Measurements from ENCODE around the gene UBE2F.
A peak's percentile ranks its signal among the peaks of the same experiment; 100 is the strongest.
"Not testable (repeated sequence)": the region's sequence is repeated elsewhere in the genome, so short reads cannot be mapped to it uniquely, and the experiment has no call there.

Gene UBE2F

DNA sequence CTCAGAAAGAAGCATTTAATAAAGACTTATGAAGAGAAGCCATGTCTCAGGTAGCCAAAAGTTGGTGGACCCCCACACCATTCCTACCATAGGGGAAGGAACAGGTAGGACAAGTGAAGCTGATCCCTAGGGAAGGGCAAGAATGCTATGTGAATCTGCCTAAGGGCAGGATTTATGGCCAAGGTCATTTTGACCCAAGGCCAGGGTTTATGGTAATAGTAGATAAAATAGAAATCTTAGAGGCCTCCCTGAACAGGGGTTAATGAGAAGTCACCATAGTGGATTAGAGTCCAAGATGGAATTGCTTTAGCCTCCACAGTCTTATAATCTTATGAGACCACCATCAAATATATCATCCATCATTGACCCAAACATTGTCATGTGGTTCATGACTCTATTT is 26.0 kb upstream of the UBE2F start:
- H3K4me2 ChIP-seq: no peak overlapping the region
- peaks cover 2 to 25% (median 12%) of the 10 kb centered on the region in 10 experiments; a peak in 19 of 20 replicates for H3K4me1 ChIP-seq
- no peaks in the 10 kb centered on the region for H4K20me1 ChIP-seq
- no peaks in the 10 kb centered on the region for H3K27me3 ChIP-seq
- no peak overlapping the region for H3K9ac ChIP-seq
- H3K36me3 ChIP-seq: peaks cover 0 to 18% (median 4%) of the 10 kb centered on the region in 11 experiments; a peak in 5 of 22 replicates
- no peak overlapping the region for H3K4me3 ChIP-seq
- H3K27ac ChIP-seq: no peak overlapping the region
- peaks cover 28 to 37% (median 32%) of the 10 kb centered on the region in 11 experiments for H3K9me3 ChIP-seq (replicated peaks in 1 of 11)
- no peak for TF ChIP-seq Cebpa-rat (IDR thresholded peaks at IDR 0.05)

DNA sequence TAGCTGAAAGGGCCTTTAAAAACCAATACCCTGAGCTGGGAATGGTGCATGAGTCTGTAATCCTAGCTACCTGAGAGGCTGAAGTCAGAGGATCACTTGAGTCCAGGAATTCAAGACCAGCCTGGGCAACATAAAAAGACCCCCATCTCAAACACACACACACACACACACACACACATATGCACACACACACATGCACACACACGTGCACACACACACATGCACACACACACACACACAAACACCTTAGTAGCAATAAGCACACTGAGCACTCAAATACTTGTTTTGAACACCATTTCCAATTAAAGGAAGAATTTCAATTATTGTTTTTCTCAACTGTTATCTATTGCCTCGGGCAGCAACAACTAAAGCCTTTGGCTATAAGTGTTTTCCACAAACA is 25.6 kb upstream of the UBE2F start:
- Histone ChIP-seq H3K27ac (no peak overlapping the region), H4K20me1 (no peaks in the 10 kb centered on the region), H3K4me2 (0 out of 22 replicates have a peak overlapping the region, but pooled peaks of 2 of the 11 experiments have one; percentile 19 to 41), H3K9me3 (replicated peaks in 1 of 11) (peaks cover 31 to 41% (median 36%) of the 10 kb centered on the region in 11 experiments), H3K9ac (no peak overlapping the region), H3K4me3 (no peak overlapping the region), H3K27me3 (no peaks in the 10 kb centered on the region), H3K36me3 (peaks cover 0 to 18% (median 4%) of the 10 kb centered on the region in 11 experiments; a peak in 5 of 22 replicates), H3K4me1 (peaks cover 0 to 23% (median 9%) of the 10 kb centered on the region in 10 experiments; a peak in 12 of 20 replicates)
- no peak for TF ChIP-seq Cebpa-rat (IDR thresholded peaks at IDR 0.05)

DNA sequence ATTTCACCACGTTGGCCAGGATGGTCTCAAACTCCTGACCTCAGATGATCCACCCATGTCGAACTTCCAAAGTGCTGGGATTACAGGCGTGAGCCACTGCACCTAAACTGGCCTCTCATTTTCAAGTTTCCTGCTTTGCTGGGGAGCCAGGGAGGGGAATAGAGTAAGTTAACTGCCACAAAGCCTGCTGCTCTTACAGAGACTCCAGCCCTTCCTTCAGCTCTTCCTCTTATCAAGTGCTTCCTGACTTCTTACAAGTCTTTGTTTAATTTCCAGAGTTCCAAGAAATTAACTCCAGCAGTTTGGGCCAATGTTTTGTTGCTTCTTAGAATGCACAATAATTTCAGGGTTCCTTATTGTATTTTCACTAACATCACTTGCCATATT is 24.3 kb upstream of the UBE2F start:
- Histone ChIP-seq H3K27ac (no peak overlapping the region), H3K9ac (no peak overlapping the region), H3K27me3 (no peaks in the 10 kb centered on the region), H3K4me3 (no peak overlapping the region), H4K20me1 (no peaks in the 10 kb centered on the region), H3K9me3 (replicated peaks in 1 of 11) (peaks cover 31 to 45% (median 39%) of the 10 kb centered on the region in 11 experiments), H3K4me2 (peak overlapping the region in 7 of 11 experiments; percentile 19 to 52 (median 41); a peak in 11 of 22 replicates), H3K4me1 (peaks cover 0 to 23% (median 9%) of the 10 kb centered on the region in 10 experiments; a peak in 11 of 20 replicates), H3K36me3 (peaks cover 0 to 18% (median 4%) of the 10 kb centered on the region in 11 experiments; a peak in 5 of 22 replicates)
- TF ChIP-seq Cebpa-rat (IDR thresholded peaks at IDR 0.05): no peak

DNA sequence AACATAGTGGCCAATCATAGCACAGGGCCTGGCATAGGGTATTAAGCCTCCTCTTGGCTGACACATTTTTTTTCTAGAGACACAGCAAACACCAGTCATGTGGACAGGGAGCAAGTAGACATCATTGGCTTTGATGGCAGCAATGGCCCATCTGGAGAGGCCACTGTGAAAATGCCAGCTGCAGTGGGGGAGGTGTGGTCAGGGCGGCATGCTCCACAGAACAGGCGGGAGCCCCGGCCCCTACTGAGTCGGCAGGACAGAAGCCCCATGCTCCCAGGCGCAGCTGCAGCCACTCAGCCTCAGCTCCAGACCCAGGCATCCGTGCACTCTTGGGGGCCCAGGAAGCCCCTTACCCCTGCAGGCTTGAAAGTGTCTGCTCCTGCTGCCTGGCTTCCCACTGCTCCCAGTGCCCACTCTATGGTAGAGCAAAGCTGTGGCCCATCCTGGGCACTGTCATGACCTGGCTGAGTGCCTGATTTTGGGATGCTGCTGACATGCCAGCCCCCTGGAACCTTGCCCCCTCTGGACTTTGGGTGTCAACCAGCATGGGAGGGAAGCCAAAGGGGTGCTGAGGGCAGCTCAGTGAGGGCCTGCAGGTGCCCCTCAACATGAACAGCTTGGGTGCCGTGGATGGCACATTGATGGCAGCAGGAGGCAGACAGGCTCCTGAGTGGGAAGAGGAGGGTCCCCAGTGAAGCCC is 23.3 kb upstream of the UBE2F start:
- H3K27me3 ChIP-seq: no peaks in the 10 kb centered on the region
- peak overlapping the region in 2 of 10 experiments; percentile 16 to 38; a peak in 1 of 20 replicates for H3K4me3 ChIP-seq
- no peak overlapping the region for H3K9ac ChIP-seq
- peak overlapping the region in 4 of 11 experiments; percentile 2 to 12 (median 6); a peak in 2 of 22 replicates for H3K4me2 ChIP-seq
- no peak for TF ChIP-seq Cebpa-rat (IDR thresholded peaks at IDR 0.05)
- H3K36me3 ChIP-seq: peaks cover 0 to 18% (median 4%) of the 10 kb centered on the region in 11 experiments; a peak in 5 of 22 replicates
- H4K20me1 ChIP-seq: no peaks in the 10 kb centered on the region
- peaks cover 31 to 45% (median 39%) of the 10 kb centered on the region in 11 experiments for H3K9me3 ChIP-seq (replicated peaks in 1 of 11)
- H3K27ac ChIP-seq: no peak overlapping the region
- peaks cover 0 to 23% (median 9%) of the 10 kb centered on the region in 10 experiments; a peak in 11 of 20 replicates for H3K4me1 ChIP-seq

DNA sequence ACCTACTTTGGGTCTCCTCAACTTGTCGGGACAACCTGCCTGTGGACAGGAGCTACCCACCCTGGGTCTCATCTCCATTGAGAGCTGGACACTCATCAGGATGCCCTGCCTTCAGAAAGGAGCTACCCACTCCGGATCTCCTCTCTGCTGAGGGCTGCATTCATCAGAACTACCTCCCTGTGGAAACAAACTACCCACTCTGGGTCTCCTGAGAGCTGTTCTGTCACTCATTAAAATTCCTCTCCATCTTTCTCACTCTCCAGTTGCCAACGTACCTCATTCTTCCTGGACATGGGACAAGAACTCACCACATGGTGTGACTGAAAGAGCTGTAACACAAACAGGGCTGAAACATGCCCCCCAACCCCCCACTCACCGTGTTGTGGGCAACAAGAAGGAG is 22.5 kb upstream of the UBE2F start:
- no peak overlapping the region for H3K4me2 ChIP-seq
- no peak for TF ChIP-seq Cebpa-rat (IDR thresholded peaks at IDR 0.05)
- H3K36me3 ChIP-seq: peaks cover 0 to 18% (median 4%) of the 10 kb centered on the region in 11 experiments; a peak in 5 of 22 replicates
- no peak overlapping the region for H3K9ac ChIP-seq
- no peaks in the 10 kb centered on the region for H4K20me1 ChIP-seq
- no peaks in the 10 kb centered on the region for H3K27me3 ChIP-seq
- H3K4me1 ChIP-seq: peaks cover 0 to 23% (median 9%) of the 10 kb centered on the region in 10 experiments; a peak in 11 of 20 replicates
- no peak overlapping the region for H3K27ac ChIP-seq
- H3K4me3 ChIP-seq: peak overlapping the region in 4 of 10 experiments; percentile 6 to 23 (median 14); a peak in 6 of 20 replicates
- peaks cover 31 to 45% (median 39%) of the 10 kb centered on the region in 11 experiments for H3K9me3 ChIP-seq (replicated peaks in 1 of 11)

DNA sequence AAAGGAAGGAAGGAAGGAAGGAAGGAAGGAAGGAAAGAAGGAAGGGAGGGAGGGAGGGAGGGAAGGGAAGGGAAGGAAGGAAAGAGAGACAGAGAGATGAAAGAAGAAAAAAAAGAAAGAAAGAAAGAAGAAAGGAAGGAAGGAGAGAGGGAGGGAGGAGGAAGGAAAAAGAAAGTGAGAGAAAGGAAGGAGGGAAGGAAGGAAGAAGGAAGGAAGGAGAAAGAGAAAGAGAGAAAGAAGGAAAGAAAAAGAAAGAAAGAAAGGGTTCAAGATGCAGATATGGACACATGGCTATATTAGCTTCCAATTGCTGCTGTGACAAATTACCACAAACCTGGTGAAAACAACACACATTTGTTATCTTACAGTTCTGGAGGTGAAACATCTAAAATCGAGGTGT is 20.4 kb upstream of the UBE2F start:
- TF ChIP-seq Cebpa-rat (IDR thresholded peaks at IDR 0.05): no peak
- no peak overlapping the region for H3K4me2 ChIP-seq

DNA sequence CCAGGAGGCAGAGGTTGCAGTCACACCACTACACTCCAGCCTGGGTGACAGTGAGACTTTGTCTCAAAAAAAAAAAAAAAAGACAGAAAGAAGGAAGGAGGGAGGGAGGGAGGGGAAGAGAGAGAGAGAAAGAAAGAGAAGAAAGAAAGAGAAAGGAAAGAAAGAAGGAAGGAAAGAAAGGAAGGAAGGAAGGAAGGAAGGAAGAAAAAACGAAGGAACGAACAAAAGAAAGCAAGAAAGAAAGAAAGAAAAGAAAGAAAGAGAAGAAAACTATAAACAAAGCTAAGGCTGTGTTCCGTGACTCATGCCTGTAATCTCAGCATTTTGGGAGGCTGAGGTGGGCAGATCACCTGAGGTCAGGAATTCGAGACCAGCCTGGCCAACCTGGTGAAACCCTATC is 15.5 kb upstream of the UBE2F start:
- not testable (repeated sequence) for H3K36me3 ChIP-seq, H3K27ac ChIP-seq, H3K4me3 ChIP-seq, H4K20me1 ChIP-seq, H3K4me2 ChIP-seq, H3K4me1 ChIP-seq, H3K9ac ChIP-seq, H3K27me3 ChIP-seq
- H3K9me3 ChIP-seq (replicated peaks in 1 of 11): peaks cover 0 to 18% (median 12%) of the 10 kb centered on the region in 11 experiments; a peak in 14 of 22 replicates

More for the DNA sequence above, 20.4 kb upstream of the UBE2F start:
- Histone ChIP-seq H3K27ac (no peak overlapping the region), H3K9me3 (replicated peaks in 1 of 11) (peaks cover 31 to 47% (median 39%) of the 10 kb centered on the region in 11 experiments), H3K27me3 (no peaks in the 10 kb centered on the region), H4K20me1 (no peaks in the 10 kb centered on the region), H3K4me1 (peaks cover 0 to 23% (median 9%) of the 10 kb centered on the region in 10 experiments; a peak in 11 of 20 replicates), H3K9ac (no peak overlapping the region), H3K4me3 (no peak overlapping the region), H3K36me3 (peaks cover 0 to 18% (median 4%) of the 10 kb centered on the region in 11 experiments; a peak in 5 of 22 replicates)

DNA sequence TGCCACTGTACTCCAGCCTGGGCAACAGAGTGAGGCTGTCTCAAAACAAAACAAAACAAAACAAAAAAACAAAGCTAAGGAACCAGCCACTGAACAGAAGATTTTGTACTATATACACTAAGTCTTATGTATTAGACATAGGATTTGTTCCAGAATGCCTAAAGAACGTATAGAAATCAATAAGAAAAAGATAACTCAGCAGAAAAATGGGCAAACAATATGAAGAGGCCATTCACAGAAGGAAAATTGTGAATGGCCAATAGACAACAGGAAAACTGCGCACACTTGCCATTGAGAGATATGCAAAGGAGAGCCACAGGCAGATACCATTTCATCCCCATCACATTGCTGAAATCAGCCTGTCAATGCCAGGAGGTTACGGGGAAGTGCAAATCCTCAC is 14.9 kb upstream of the UBE2F start:
- Histone ChIP-seq H3K4me2 (no peak overlapping the region), H3K9me3 (replicated peaks in 1 of 11) (peaks cover 0 to 14% (median 9%) of the 10 kb centered on the region in 11 experiments; a peak in 11 of 22 replicates), H3K27me3 (no peaks in the 10 kb centered on the region), H3K27ac (no peak overlapping the region), H4K20me1 (no peaks in the 10 kb centered on the region), H3K36me3 (no peaks in the 10 kb centered on the region), H3K9ac (no peak overlapping the region), H3K4me3 (no peak overlapping the region), H3K4me1 (peaks cover 0 to 2% (median under 1%) of the 10 kb centered on the region in 10 experiments; a peak in 4 of 20 replicates)
- no peak for TF ChIP-seq Cebpa-rat (IDR thresholded peaks at IDR 0.05)

DNA sequence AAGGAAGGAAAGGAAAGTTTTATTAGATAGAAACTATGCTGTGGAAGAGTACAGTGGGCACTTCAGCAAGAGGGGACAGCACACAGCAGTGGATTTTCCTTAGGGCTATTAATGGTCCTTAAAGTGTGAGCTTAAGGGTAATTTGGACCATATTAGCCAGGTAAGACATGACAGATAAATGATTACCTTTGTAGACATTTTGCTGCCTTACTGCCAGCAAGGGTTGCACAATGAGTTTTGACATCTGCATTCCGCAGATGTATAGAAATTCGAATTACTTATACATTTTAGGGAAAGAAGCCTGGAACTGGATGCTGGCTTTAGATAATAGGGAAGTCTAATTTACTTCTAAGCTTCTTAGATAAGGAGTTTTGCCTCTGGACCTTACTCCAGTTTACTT is 14.0 kb upstream of the UBE2F start:
- Histone ChIP-seq H3K9me3 (replicated peaks in 1 of 11) (peaks cover 0 to 14% (median 9%) of the 10 kb centered on the region in 11 experiments; a peak in 11 of 22 replicates), H3K4me3 (no peak overlapping the region), H3K27ac (no peak overlapping the region), H4K20me1 (no peaks in the 10 kb centered on the region), H3K4me2 (no peak overlapping the region), H3K9ac (no peak overlapping the region), H3K27me3 (no peaks in the 10 kb centered on the region), H3K4me1 (peaks cover 0 to 11% (median 5%) of the 10 kb centered on the region in 10 experiments; a peak in 5 of 20 replicates), H3K36me3 (no peaks in the 10 kb centered on the region)
- TF ChIP-seq Cebpa-rat (IDR thresholded peaks at IDR 0.05): no peak
